Activated CD8-positive, alpha-beta memory T cell treated with anti-CD3 and anti-CD28 coated beads for 24 hours (primary cell): Measurements from ENCODE around the gene LARP1.
"Not testable (repeated sequence)": the region's sequence is repeated elsewhere in the genome, so short reads cannot be mapped to it uniquely, and the experiment has no call there.

ENCODE experiments used
- DNase-seq: peaks from one replicate; pipeline ENCODE4 v3.0.0-alpha.2; 2020

Gene LARP1

GRCh38 chr5:154755361-154756008, at the start of gene LARP1:
Gene LARP1, plus strand, starts transcription at chr5:154755377. Its CDS starts 381 bp downstream, at chr5:154755758.
- DNase-seq, result no peak

GRCh38 chr5:154706416-154706815, 48.8 kb upstream of the LARP1 start:
- no peak for DNase-seq

DNA sequence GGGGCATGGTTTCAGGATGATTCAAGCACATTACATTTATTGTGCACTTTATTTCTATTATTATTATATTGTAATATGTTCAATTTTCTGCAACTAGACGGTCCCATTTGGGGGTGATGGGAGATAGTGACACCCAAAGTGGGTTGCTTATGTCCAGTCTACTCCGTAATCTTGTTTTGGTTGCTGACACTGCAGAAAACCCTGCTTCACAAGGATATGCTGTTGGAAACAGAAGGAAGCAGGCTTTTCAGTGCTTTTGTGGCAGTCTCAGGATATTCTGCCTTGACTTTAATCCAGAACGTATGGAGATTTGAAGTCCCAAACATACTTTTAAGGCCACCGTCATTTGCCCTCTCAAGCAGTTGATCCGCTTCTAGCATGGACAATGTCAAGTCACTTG, 47.5 kb upstream of the LARP1 start:
- DNase-seq, result no peak

DNA sequence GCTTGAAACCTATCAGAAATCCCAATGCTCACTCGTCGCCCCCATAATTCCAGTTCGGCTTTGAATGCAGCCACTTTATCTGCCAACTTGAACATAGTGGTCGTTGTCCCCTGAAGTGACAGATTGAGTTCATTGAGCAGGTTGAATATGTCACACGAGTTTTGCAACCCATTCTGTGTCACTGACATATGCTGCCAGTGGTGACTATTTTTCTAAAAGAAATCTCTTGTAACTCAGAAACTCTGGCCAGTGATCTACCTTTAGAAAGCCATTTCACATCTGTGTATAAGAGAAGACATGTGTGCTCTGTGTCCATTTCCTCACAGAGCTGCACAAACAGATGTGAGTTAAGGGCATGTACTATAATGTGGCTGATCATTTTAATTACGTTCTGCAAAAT, 47.0 kb upstream of the LARP1 start:
- DNase-seq, result no peak

- DNase-seq, result no peak
Observed at GRCh38 chr5:154708846-154709245, 46.3 kb upstream of the LARP1 start.

GRCh38 chr5:154709368-154710305, 45.5 kb upstream of the LARP1 start:
- no peak for DNase-seq

DNA sequence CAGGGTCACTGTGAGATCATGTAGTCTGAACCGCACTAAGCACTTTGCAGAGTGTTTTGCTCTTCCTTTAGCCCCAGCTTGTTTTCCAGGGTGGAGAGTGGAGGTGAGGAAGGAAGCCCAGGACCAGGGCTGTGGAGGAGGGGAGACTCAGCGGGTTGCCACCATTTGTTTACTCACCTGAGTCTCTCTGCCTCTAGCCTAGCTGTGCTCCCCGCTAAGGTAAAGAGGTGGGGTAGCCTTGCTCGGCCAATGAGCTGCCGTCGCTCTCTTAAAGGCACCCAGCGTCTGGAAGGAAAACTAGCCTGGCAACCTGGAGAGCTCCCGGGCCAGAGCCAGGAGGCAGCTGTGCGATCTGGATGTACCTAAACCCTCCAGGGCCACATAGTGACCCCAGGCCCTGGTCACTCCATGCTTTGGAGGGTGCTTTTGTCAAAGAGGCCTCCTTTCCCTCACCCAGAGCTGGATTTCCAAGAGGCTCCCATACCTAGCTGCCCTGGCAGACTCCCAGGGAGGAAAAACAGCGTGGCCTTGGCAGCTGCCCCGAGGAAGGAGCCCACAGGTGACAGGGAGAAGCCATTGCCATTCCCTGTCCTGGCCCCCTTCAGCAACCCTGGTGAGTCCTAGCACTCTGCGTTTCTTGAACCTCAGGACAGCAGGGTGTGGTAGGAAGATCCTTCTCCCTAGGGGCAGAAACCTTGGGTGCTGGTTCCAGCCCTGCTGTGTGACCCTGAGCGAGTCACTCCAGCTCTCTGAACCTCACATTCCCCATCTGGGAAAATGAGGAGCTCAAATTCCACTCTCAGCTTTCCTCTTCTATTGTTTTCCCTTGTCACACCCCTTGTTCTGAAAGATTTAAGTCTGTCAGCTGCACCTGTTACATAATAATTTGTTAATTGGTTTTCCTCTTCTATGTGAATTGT, 42.4 kb upstream of the LARP1 start:
- no peak for DNase-seq

GRCh38 chr5:154713615-154714125, 41.5 kb upstream of the LARP1 start:
- no peak for DNase-seq

DNA sequence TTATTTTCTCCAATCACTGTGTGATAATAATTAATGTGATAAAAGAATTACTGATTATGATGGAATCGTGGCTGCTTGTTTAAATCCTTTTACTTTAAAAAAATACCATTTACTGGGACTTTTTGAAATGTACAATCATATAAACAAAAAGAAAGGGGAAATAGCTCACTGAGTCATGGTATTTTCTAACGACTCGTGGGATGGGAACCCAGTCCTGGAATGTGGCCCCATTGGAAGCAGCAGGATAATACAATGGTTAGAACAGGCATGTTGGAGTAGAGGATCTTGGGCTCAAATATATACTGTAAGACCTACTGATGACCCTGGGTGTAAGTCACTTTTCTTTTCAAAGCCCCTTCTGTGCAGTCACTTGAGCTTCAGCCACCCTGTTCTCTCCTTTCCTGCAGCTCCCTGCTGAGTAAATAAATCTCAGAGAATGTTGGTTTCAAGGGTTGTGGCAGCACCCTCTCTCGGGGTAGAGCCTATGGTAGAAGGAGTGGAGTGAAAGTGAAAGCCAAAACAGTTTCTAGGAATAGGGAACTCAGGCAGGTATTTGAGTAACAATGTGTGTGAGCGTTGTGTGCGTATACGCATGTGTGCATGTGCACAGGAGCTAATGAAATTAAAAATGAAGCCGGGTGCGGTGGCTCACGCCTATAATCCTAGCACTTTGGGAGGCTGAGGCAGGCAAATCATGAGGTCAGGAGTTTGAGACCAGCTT, 40.8 kb upstream of the LARP1 start:
- DNase-seq, result no peak

DNA sequence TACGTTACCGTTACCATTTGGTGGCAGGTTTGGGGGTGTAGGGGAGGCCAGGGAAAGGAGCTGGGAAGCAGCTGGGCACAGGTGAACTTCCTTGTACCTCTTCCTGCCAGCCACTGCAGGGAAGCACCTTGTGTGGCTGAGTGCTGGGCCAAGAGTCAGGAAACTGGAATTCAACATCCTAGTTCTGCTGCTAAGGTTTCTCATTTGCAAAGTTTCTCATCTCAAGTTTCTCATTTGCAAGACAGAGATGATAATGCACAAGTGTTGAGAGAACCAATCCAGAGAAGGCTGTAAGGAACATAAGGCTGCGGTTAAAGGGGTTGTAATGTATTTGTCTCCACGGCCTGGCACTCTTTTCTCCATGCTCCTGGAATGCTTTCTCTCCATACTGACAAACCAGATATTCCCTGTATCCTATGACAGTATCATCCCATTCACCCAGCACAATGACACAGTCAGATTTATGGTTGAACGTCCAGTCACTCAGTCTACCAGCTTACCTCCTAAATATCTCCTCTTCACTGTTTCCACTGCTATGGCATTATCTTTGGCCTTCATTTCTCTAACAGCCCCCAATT, 33.6 kb upstream of the LARP1 start:
- DNase-seq, result no peak

GRCh38 chr5:154722097-154722496, 33.1 kb upstream of the LARP1 start:
- DNase-seq, result no peak

DNA sequence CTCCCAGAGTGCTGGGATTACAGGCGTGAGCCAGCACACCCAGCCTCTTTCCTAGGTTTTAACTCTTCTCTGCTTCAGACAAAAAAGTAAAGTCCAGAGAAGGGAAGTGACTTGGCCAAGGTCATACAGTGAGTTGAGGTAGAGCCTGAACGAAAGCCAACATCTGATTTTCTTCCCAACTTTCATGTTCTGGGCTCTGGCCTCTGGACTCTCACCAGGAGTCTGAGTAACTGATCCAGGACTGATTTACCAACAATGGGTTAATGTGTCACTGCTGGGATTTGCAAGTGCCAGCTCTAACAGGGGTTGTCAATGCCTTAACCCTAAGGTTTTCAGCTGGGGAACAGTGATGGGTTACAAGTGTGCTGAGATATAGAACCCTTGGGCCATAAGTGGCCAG, 32.2 kb upstream of the LARP1 start:
- no peak for DNase-seq

GRCh38 chr5:154723740-154724505, 31.3 kb upstream of the LARP1 start:
- no peak for DNase-seq

DNA sequence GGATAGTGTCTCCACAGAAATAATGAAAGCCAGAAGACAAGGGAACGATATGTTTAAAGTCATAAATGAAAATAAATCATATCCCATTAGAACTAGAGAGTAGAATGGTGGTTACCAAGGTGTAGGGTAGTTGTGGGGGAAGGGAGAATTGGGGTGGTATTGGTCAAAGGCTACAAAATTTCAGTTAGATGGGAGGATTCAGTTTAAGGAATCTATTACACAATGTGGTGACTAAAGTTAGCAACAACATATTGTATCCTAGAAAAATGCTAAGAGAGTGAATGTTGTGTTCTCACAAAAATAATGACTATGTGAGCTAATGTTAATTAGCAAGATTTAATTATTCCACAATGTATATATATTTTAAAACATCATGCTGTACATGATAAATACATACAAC, 27.8 kb upstream of the LARP1 start:
- DNase-seq, result no peak

DNA sequence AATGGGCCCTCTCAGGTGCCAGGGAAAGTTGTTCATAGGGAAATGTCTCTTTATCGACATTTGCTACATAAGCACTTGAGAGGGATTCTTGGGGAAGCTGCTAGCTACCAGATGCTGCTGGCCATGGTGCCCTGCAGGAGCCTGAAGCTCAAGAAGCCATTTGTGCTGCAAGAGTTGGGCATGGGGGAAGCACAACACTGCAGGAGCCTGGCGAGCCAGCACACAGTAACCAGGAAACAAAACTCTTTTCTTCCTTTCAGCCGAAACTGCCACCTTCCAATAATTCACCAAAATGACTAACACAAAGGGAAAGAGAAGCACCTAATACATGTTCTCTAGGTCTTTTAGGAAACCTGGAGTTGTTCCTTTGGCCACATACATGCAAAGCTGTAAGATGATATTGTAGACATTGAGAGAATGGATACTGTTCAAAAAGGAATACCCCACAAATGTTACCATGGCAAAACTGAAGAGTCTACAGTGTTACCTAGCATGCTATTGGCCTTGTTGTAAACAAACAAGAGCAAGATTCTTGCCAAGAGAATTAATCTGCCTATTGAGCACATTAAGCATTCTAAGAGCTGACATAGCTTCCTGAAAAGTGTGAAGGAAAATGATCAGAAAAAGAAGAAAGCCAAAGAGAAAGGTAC, 26.1 kb upstream of the LARP1 start:
- no peak for DNase-seq

DNA sequence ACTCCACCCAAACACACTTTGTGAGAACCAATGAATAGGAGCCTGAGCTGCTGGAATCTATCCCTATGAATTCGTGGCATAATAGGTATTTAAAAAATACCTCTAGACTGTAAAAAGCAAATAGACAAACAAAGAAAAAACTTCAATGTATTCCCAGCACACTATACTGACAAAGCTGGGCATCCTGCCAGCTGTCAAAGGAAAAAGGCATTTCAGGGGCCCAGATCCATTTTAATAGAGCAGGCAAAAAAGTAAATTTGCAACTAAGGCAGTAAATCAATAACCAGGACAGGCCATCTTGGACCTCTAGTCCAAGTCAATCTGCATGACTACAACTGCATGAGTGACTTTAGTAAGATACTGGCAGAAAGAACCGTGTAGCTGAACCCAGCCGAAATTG, 25.6 kb upstream of the LARP1 start:
- DNase-seq, result no peak

GRCh38 chr5:154730761-154731160, 24.4 kb upstream of the LARP1 start:
- not testable (repeated sequence) for DNase-seq

DNA sequence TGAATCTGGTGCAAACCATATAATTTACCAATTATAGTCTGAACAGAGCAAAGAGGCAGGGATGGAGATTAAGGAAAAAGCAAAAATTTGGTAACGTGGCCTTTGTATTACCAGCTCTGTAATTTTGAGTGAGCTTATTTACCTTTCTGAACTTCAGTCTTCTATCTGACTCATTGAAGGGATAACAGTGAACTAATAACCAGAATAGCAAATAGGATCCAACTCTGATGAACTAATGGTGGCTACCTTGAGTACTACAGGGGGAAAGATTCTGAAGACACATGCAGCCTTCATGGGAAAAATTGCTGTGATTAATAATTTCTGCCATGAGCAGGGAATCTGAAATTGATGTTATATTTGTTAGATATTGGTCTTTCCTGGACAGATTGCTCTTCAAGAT, 23.0 kb upstream of the LARP1 start:
- DNase-seq, result no peak

- no peak for DNase-seq
Observed at GRCh38 chr5:154734370-154735248, 20.6 kb upstream of the LARP1 start.
